Measurements from ENCODE around the gene PTPRM.

GRCh38 chr18:7686278-7686677, 119.2 kb downstream of the PTPRM start:
- TF ChIP-seq ZNF274 (IDR thresholded peaks at IDR 0.05; ENCODE audit: low read depth, low read length), result no peak
- no peak for TF ChIP-seq YY1 (IDR thresholded peaks at IDR 0.05; ENCODE audit: insufficient read depth, insufficient read length)
